Activated CD8-positive, alpha-beta memory T cell treated with anti-CD3 and anti-CD28 coated beads, Interleukin-2, amount 50 U/mL, for 1 hour (primary cell): ENCODE results near the gene STAT2.
A peak's percentile ranks its signal among the peaks of the same experiment; 100 is the strongest.
"Not testable (repeated sequence)": the region's sequence is repeated elsewhere in the genome, so short reads cannot be mapped to it uniquely, and the experiment has no call there.

Experiments
- DNase-seq: peaks from one replicate; pipeline ENCODE4 v3.0.0-alpha.2; 2020; ENCODE audit errors: extremely low read depth

Gene STAT2

GRCh38 chr12:56362130-56363059 is 2.5 kb upstream of the STAT2 start, which contains the start of gene APOF:
Gene APOF, minus strand, starts transcription at chr12:56362857. Its CDS starts 112 bp downstream, at chr12:56362745.
- DNase-seq, result no peak

DNA sequence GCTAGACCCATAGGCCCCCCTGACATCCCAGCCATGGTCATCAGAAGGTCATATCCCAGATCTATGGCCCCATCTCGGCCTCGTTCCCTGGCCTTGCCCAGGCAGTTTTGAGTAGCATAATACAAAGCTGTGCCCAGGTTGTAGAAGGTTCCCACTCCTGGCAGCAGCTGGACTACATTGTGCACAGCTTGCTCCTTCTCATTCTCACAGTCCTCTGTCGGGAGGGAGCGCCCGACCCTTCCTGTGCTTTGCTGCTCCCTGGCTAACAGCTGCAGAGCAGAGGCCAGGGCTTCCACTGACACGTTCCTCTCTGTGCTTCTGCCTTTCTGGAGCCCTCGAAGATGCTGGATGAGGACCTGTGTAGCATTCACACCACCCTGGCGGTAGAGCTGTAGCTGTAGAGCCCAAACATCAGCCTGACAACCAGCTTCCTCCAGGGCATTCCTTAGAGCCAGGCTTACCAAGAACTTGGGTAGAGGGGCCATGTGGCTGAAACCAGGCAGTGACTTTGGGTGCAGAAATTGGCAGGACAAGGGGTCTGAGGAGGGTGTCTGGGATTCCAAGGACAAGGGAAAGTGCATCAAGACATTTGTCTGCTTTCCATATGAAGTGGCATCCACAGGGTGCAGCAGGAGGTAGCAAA is 1.7 kb upstream of the STAT2 start:
- DNase-seq, result no peak

- no peak for DNase-seq
Measured at GRCh38 chr12:56358836-56359532, 923 bp downstream of the STAT2 start.

- DNase-seq, result no peak
Measured at GRCh38 chr12:56351325-56351724, 8.6 kb downstream of the STAT2 start.

- no peak for DNase-seq
Measured at GRCh38 chr12:56350662-56351061, 9.2 kb downstream of the STAT2 start.

DNA sequence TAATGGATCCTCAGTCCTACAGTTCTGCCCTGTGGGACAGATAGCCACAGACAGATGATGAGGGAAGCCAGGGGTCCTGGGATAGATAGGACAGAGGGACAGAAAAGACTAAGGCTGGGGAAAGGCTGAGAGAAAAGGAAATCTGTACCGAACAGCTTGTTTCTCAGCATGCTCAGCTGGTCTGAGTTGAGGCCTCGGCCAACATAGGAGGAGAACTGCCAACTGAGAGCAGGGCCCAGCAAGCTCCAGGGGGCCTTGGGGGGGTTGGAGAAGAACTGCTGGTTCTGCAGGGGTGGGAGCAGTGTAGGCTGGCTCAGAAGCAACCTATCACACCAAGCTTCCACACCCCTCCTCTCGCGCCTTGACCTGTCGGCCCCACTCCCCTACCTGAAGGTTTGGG is 11.1 kb downstream of the STAT2 start:
- DNase-seq, result no peak

GRCh38 chr12:56347255-56347654 is 12.7 kb downstream of the STAT2 start:
- DNase-seq, result not testable (repeated sequence)

DNA sequence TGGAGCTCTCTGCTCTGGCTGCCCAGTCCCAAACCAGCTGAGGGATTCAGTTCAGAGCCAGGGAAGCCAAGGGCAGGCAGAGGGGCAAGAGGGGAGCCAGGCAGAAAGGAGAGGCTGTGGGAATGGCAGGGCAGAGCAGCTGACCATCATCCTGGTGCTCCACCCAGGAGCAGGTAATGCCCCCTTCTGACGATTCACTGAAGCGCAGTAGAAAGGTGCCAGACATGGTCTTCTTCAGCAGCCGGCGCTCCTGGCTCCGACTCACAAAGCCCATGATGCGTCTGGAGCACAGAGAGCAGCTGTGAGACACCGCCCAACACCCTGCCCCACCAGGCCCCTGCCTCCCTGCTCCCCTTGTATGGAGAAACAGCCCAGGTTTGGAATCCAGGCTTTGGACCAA is 13.2 kb downstream of the STAT2 start:
- no peak for DNase-seq

DNA sequence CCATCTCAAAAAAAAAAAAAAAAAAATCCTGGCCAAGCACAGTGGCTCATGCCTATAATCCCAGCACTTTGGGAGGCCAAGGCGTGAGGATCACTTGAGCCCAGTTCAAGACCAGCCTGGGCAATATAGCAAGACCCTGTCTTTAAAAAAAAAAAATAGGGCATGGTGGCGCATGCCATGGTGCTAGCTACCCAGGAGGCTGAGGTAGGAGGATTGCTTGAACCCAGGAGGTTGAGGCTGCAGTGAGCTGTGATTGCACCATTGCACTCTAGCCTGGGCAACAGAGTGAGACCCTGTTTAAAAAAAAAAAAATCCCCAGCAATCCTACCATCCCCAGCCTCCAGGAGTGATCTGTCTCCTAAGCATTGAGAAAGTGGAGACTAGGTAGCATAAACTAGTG is 17.6 kb downstream of the STAT2 start:
- not testable (repeated sequence) for DNase-seq

GRCh38 chr12:56341616-56342015 is 18.3 kb downstream of the STAT2 start:
- DNase-seq, result no peak

- DNase-seq, result no peak
Measured at GRCh38 chr12:56339158-56339422, 20.8 kb downstream of the STAT2 start.

GRCh38 chr12:56338308-56339157 is 21.4 kb downstream of the STAT2 start, which contains the start of gene IL23A:
Gene IL23A, plus strand, starts transcription at chr12:56338884. Its CDS starts 161 bp downstream, at chr12:56339045.
- DNase-seq, result peak; percentile 83

DNA sequence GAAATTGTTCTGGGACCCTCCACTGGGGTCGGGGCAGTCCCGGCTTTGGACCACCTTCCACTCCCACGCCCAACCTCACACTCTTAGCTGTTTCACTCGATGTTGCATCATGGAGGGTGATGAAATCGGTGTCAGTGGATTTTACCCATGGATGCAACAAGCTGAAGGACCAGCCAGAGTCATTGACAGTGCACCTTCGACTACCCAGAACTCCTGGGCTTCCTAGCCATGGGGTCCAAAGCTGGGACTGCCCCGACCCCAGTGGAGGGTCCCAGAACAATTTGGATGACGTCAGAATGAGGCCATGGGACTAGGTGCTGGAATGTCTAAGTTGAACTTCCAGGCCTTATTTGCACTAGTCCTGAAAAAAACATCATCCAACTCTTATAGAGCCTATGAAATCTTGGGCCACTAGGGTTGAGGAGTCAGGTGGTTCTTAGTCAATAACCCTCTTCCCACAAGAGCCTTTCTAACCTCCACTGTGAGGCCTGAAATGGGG is 22.1 kb downstream of the STAT2 start:
- no peak for DNase-seq

DNA sequence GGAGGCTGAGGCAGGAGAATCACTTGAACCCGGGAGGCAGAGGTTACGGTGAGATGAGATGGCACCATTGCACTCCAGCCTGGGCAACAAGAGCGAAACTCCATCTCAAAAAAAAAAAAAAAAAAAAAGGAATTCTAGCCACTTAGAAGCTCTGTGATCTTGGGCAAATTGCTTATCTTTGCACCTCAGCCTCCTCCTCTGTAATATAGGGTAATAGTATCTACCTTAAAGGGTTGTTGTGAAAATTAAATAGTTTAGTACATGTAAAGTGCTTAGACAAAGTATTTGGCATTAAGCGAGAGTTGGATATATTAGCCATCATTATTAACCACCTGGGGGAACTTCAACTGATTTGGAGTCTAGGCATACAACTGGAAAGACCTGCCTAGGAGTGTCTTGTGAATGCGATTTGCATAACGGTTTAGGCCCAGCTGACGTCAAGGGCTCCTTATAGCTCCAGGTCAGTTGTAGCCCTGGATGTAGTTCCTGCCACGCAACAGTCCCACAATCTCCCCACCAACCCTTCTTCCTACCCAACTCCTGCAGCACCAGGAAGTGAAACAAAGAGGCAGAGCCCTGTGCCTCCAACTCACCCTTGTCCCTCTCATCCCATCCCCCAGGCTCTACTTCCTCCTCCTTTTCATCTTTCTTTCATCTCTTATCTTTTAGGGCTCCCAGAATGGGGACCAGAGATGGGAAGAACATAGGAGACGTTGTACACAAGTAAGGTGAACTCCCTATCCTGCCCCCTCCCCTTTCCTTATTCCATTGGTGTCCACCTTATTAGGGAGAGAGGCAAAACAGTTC is 23.3 kb downstream of the STAT2 start:
- no peak for DNase-seq

GRCh38 chr12:56335527-56335926 is 24.4 kb downstream of the STAT2 start:
- not testable (repeated sequence) for DNase-seq

- DNase-seq, result no peak
Measured at GRCh38 chr12:56334490-56334793, 25.5 kb downstream of the STAT2 start.

DNA sequence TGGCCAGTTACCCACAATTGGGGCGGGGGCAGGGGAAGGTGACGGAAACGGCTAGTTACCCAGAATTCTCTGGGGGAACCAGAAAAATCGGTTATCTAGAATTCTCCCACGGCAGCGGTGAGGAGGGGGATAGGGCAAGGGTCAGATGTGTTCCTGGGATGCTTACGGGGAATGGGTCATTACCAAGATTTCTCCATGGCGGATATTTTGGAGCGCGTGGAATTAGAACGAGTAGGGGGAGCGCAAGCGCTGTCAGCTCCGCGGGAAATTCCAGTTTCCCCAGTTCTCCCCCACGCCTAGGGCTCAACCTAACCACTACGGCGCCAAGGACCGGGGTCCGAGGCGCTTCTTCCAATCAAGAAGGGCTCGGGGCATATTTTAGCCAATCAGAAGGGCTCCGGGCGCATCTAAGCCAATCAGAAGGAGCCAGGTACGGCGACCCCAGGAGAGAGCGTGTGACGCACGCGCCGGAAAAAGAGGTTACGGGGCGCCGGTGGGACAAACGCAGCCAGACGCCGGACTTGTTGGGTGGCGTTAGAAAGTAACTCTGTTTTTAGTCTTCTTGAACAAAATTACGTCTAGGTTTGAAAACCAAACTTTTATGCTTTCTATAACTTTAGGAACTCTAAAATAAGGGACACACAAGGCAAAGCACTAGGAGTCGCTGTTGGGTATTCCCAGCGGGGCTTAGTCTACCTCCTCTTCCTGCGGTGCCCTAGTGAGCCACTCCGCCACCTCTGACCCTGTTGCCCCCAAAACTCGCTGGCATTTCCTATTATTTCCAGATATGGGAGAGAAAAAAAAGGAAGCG is 26.0 kb downstream of the STAT2 start, which contains the start of gene PAN2:
PAN2 (minus strand) TSS at position 322 of the 811 bp plus-strand sequence. CDS start 906 bp downstream, outside the sequence.
- DNase-seq, result peak; percentile 86

GRCh38 chr12:56333197-56333678 is 26.7 kb downstream of the STAT2 start:
- no peak for DNase-seq

DNA sequence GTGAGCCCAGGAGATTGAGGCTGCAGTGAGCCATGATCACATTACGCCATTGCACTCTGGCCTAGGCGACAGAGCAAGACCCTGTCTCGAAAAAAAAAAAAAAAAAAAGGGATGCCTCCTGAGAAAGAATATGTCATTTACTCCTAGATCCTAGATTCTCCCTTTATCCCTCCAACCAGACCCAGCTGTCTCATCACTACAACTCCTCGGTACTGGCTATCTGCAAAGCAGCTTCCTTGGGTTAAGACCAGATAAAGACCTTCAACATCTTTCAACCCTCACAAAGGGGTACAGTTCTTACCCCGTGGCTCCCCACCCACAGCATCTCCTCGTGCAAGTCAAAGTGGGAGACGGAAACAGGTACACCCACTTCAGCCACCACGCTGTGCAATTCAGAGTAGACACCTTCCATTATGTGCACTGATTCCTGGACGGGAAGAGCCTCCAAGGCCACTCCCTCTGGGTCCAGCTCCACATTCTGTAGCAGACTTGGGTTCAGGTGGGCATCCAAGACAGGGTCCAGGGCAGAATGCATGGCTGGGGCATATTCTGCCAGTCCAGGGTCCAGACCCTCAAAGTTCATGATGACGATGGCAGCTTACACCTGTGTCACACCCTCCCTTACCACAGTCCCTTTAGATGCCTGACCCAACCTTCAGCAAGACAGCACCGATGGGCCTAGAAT is 27.3 kb downstream of the STAT2 start:
- DNase-seq, result no peak
